ENCODE data around the gene FGFBP3.
"Not testable (repeated sequence)": the region's sequence is repeated elsewhere in the genome, so short reads cannot be mapped to it uniquely, and the experiment has no call there.

The FGFBP3 gene

GRCh38 chr10:91901784-91902677 lies 7.3 kb downstream of the FGFBP3 start:
- peak in 1 of 2 donors; percentile 57 for DNase-seq (ENCODE audit: extremely low read depth in 1 of 2, low read depth in 1 of 2)

- no peak for DNase-seq (ENCODE audit: extremely low read depth in 1 of 2, low read depth in 1 of 2)
Observed at GRCh38 chr10:91897421-91897820, 11.9 kb downstream of the FGFBP3 start.

- DNase-seq (ENCODE audit: extremely low read depth in 1 of 2, low read depth in 1 of 2) = no peak
Observed at GRCh38 chr10:91896212-91896756, 13.0 kb downstream of the FGFBP3 start.

- not testable (repeated sequence) for DNase-seq (ENCODE audit: extremely low read depth in 1 of 2, low read depth in 1 of 2)
Observed at GRCh38 chr10:91894261-91894685, 15.0 kb downstream of the FGFBP3 start.

- DNase-seq (ENCODE audit: extremely low read depth in 1 of 2, low read depth in 1 of 2) = no peak
Observed at GRCh38 chr10:91893051-91893450, 16.2 kb downstream of the FGFBP3 start.

- no peak for DNase-seq (ENCODE audit: extremely low read depth in 1 of 2, low read depth in 1 of 2)
Observed at GRCh38 chr10:91891125-91892001, 17.9 kb downstream of the FGFBP3 start.

GRCh38 chr10:91887272-91888076 lies 21.8 kb downstream of the FGFBP3 start:
- no peak for DNase-seq (ENCODE audit: extremely low read depth in 1 of 2, low read depth in 1 of 2)

GRCh38 chr10:91886954-91887271 lies 22.4 kb downstream of the FGFBP3 start:
- no peak for DNase-seq (ENCODE audit: extremely low read depth in 1 of 2, low read depth in 1 of 2)

- DNase-seq (ENCODE audit: extremely low read depth in 1 of 2, low read depth in 1 of 2) = no peak
Observed at GRCh38 chr10:91885362-91886079, 23.8 kb downstream of the FGFBP3 start.

GRCh38 chr10:91884536-91884935 lies 24.8 kb downstream of the FGFBP3 start:
- no peak for DNase-seq (ENCODE audit: extremely low read depth in 1 of 2, low read depth in 1 of 2)

GRCh38 chr10:91883549-91884444 lies 25.5 kb downstream of the FGFBP3 start:
- no peak for DNase-seq (ENCODE audit: extremely low read depth in 1 of 2, low read depth in 1 of 2)

GRCh38 chr10:91880310-91880709 lies 29.0 kb downstream of the FGFBP3 start:
- no peak for DNase-seq (ENCODE audit: extremely low read depth in 1 of 2, low read depth in 1 of 2)

GRCh38 chr10:91879515-91880170 lies 29.6 kb downstream of the FGFBP3 start:
- DNase-seq (ENCODE audit: extremely low read depth in 1 of 2, low read depth in 1 of 2) = no peak

- DNase-seq (ENCODE audit: extremely low read depth in 1 of 2, low read depth in 1 of 2) = no peak
Observed at GRCh38 chr10:91875779-91876178, 33.5 kb downstream of the FGFBP3 start.

- DNase-seq (ENCODE audit: extremely low read depth in 1 of 2, low read depth in 1 of 2) = no peak
Observed at GRCh38 chr10:91875156-91875555, 34.1 kb downstream of the FGFBP3 start.

GRCh38 chr10:91865562-91866081 lies 43.7 kb downstream of the FGFBP3 start:
- no peak for DNase-seq (ENCODE audit: extremely low read depth in 1 of 2, low read depth in 1 of 2)

GRCh38 chr10:91864744-91865143 lies 44.5 kb downstream of the FGFBP3 start:
- DNase-seq (ENCODE audit: extremely low read depth in 1 of 2, low read depth in 1 of 2) = no peak

- DNase-seq (ENCODE audit: extremely low read depth in 1 of 2, low read depth in 1 of 2) = no peak
Observed at GRCh38 chr10:91864099-91864498, 45.2 kb downstream of the FGFBP3 start.

All from stimulated activated CD8-positive, alpha-beta memory T cell treated with anti-CD3 and anti-CD28 coated beads, Interleukin-7, amount 100 ng/mL, for 48 hours (primary cell).